ENCODE results near the gene NTM.

DNA sequence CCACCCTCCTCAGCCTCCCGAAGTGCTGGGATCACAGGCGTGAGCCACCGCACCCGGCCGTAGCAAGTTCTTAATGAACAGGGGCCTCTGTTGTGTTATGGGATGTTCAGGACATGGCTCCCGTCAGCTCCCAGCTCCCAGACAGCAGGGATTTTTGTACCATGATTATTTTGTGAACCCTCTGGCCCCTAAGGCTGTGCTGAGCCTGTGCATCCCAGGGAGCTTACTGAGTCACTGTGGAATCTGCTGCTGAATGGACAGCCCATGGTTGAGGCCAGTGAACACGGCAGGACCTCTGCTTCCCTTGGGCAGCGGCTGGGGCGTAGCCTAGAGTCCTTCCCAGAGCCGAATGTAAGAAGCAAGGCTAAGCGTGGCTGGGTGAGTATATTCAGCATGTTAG lies 245.2 kb downstream of the NTM start:
- TF ChIP-seq EZH2phosphoT487 (IDR thresholded peaks at IDR 0.05; ENCODE audit: insufficient read depth, low read depth) (no peak), EZH2 (IDR thresholded peaks at IDR 0.05; ENCODE audit: insufficient read depth, poor library complexity, severe bottlenecking) (no peak)

Data from GM23248 (cell line).